SH-SY5Y (cell line): ENCODE data around the gene LRCOL1.

Experiments
- GATA2 ChIP-seq: IDR thresholded peaks from 2 replicates; pipeline ENCODE4 v1.6.1; 2011; ENCODE audit warnings: mild to moderate bottlenecking, low read depth, low read length
- GATA3 ChIP-seq: IDR thresholded peaks from 2 replicates; pipeline ENCODE4 v1.6.1; 2011; ENCODE audit warnings: low read depth, mild to moderate bottlenecking, low read length, moderate library complexity

The LRCOL1 gene

DNA sequence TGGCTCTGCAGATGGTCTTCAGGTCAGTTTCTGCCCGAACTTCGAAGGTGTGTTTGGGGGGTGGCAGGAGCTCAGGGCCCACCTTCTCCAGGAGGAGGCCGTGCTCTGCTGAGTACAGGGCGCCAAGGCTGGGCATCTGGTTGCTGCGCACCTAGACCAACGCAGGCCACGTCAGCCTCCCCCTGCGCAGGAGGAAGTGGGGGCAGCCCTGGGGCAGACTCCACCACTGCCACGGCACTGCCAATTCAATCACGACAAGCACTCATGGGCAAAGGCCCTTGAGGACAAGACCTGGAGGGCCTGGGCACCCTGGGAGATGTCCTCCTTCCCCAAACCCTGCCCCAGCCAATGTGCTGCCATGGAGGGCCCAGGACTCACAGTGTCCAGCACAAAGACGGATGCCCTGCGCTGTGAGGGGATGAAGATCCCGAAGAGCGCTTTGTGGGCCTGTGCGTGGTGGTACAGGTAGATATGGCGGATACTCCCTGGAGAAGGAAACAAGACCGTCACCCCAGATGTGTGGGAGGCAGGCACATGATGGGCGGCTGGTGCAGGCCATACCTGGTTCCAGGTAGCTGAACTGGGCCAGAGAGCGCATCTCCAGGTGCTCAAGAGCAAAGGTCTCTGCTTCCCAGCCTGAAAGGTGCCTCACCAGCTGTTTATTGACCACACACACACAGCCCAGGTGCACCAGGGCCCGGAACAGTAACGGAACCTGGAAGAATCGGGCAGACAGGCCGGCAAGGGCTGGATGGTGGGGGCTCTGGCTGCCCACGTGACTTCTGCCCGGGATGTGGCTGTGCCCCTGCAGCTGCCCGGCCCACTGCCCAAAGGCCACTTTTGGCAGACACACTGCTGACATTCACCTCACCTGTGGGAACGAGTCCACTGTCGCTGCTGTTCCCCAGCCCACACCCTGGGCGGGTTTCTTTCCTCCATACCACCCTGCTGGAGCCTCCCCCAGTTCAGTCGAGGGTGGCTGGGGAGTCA, 32.8 kb upstream of the LRCOL1 start:
- TF ChIP-seq GATA2 (no peak), GATA3 (no peak)

DNA sequence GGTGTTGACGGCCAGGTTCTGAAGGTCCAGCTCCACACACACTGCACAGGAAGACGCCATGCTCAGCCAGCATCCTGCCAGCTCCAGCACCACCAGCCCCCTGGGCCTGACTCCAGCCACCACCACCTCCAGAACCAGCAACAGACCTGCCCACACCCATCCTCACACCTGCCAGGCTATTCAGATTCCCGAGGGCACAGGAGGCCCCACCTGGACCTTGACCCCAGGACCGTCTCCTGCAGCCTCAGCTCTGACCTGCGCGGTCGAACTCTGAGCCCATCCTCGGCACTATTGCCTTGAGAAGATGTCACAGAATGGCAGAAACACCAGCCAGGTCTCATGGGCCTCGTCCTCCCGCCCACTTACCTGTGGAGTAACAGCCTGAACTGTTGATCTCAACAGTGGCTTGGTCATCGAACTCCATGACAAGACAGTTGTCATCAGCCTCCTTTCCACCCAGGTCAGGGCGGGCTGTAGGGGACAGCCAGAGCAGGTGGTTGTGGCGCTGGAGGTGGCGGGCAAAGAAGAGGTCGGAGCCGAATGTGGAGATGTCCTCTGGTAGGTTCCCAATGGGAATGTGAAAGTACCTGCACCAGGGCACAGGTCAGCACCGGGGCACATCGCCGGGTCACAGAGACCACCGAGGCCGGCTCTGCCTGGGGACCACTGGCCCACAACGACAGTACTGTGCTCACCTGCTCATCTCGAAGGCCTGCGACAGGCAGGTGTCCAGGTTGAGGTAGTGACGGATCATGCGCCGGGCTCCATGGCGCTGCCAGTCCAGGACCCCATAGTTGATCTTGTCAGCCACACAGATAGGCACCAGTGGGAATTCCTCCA, 31.6 kb upstream of the LRCOL1 start:
- TF ChIP-seq GATA3 (no peak), GATA2 (no peak)

DNA sequence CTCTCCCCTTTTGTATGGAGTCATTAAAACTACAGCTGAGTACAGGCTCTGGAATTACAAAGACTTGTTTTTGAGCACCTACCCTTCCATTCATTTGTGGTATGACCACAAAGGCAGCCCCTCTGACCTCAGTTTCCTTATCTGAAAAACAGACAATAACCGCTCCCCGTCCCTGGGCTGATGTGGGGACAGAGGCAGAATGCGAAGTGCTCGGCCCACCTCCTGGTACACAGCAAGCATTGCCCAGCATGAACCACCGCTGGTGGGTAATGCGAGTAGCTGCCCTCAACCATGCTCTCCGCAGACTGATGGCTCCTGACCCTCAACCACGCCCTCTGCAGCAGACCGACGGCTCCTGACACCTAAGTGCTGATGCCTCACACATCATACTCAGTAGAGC, 30.6 kb upstream of the LRCOL1 start:
- no peak for TF ChIP-seq GATA3
- no peak for TF ChIP-seq GATA2

DNA sequence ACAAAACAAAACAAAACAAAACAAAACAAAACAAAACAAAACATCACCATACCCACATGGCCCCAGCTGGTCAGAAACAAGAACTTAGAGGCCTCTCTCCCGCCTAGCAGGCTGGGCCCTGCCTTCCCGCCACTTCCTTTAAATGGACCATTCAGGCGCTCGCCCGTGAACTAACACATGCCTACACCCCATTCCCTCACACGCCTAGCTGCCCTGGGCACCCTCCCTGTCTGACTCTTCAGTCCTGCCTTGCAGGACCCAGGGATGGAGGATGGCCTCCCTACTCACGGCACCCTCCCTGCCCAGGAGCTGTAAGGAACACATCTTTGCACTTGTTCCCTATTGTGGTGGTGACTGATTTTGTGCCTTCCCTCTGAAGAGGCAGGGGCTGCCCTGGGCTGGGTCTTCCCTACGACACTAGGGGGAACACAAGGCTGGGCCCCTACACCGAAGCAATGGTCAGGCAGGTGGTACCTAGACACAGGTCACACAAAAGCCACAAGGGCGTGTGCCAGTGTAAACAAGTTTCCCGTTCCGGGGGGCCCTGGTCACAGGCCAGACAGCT, 29.7 kb upstream of the LRCOL1 start:
- TF ChIP-seq GATA2, result no peak
- TF ChIP-seq GATA3, result no peak

DNA sequence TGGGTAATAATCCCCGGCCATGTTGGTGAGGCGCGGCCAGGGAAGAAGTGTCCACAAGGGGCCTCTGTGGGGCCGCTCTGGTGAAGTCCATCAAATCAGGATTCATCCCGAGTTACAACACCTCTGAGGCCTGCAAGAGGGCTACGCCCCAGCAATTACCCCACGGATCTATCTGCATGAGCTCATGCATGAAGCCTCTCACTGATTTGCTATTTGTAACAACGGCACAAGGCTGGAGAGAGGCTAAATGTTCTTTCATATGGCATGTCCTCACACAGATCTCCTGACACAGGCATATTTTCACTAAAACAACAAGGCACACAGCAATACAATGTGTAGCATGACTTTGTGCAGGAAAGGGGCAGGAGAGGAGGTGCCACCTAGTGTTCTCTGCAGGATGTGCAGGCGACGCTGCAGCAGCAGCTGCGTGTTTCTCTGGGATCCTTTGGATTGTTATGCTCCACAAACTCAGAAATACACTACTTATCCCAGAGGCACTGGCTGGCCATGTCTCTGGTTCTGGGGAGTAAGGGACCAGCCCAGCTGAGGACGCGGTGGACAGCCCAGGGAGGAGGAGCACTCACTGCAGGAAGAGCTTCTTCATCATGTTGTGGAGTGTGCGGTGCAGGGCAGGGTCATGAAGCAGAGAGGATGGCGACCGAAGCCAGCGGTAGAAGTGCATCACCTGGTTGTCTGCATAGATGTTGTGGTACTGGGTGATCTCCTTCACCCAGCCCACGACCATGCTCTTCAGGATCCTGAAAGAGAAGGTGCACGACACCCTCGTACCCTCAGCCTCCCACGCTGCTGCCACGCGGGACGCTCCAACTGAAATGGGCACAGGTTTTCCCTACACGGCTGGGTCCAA, 28.4 kb upstream of the LRCOL1 start:
- TF ChIP-seq GATA2 (no peak), GATA3 (no peak)

DNA sequence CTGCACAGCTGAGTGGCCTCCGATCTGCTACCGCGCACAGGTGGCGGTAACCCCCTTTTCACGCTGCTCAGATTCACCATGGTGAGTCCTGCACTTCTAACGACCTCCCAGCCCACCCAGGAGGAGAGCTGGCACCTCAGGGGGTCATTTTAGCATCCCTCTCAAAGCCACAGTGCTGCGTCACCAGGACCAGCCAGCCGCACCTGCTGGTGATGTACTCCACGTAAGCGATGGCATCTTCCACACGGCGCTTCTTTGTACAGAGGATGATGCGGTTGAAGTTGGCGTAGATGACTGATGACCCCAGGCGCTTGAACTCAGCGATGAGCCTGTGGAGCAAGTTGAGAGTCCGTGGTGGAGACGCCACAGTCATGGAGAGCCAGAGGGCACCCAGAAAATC, 27.4 kb upstream of the LRCOL1 start:
- no peak for TF ChIP-seq GATA2

DNA sequence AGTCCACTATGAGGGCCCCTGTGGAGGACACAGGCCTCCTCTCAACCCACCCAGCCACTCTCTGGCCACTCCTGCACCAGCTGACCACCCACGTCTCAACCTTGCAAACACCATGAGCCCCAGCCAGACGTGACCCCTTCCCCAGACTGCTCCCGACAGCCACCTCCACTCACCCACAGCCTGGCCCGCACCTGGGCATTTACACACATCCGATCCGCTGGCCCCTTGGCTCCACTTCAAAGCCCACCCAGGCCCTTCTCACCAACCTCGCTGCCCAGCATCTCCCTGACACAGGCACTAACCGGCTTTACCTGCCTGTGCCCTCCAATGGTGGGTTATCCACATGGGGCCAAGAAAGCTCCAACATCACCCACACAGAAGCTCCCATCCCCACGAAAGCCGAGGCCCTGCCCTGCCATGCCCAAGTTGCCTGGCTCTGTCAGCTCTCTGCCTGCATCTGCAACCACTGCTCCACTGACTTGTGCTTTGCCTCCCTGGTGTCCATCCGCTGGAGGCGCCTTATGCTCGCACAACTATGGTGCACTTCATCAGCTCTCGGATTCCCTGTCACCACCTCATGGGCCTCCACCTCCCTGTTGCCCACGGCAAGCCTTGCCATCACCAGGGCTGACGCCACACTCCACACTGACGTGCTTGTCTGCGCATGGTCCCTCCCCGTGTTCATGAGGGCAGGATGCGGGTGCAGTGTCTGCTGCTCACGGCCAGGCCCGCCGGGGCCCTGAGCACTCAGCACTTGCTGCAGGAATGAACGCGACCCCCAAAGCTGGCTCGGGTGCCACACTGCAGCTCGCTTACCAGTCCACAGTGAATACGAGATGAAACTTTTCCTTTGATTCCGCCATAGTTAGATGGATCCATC, 24.9 kb upstream of the LRCOL1 start:
- TF ChIP-seq GATA2 (no peak), GATA3 (no peak)

DNA sequence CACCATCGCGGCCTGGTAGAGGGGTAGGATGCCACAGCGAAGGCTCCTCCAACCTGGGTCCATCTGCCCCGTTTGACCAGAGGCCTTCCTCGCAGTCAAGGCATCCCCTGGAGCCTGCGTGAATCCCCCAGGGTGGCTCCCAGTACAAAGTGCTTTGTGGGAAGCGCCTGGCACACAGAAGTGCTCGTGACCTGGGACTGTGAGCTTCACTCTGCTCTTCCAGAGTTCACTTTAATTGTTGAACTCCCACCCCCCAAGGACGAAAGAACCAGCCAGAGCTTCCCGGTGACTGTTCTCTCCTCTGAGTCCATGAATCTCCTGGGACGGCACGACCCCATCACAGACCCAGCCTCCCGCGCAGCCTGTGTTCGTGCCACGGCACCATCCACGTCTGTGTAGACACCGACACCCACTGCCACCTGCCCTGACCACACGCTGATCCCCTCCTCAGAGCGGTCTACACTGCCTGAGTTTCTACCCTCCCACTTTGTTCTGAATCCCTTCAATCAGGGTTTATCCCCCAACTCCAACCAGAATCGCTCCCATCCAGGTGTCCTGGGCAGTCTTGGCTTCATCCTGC, 24.1 kb upstream of the LRCOL1 start:
- TF ChIP-seq GATA3 (no peak), GATA2 (no peak)

DNA sequence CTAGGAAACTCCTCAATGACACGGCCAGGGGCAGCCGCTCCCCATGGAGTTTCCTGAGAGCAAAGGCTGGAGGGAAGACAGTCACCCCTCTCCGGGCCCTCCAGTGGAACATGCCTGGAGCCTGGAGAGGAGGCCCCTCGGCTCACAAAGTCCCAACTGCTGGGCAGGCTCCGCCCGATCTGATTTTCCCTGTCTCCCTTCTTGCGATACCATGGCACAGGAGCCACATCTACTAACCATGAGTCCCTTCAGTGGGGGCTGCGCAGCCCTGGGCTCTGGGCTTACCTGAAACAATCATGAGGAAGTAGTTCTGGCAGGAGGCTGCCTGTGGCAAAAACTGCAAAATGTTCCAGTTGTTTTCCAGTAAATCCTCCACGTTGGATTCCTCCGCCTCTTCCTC, 23.5 kb upstream of the LRCOL1 start:
- no peak for TF ChIP-seq GATA3
- TF ChIP-seq GATA2, result no peak

DNA sequence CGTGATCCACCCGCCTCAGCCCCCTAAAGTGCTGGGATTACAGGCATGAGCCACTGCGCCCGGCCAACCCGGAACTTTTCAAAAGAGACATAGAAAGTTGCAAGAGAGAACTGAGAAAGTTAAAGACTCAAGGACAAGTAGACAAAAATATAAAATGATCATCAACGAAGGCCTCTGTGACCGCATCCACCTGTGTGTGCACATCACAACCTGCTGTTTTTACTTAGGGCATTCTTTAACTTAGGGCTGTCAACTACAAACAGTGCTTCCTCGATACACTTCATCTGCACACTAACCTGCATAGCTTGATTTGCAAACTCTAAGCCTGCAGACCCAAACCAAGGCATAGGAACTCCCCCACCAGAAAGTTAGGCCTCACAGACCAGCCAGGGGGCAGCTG, 23.0 kb upstream of the LRCOL1 start:
- TF ChIP-seq GATA3 (no peak), GATA2 (no peak)

DNA sequence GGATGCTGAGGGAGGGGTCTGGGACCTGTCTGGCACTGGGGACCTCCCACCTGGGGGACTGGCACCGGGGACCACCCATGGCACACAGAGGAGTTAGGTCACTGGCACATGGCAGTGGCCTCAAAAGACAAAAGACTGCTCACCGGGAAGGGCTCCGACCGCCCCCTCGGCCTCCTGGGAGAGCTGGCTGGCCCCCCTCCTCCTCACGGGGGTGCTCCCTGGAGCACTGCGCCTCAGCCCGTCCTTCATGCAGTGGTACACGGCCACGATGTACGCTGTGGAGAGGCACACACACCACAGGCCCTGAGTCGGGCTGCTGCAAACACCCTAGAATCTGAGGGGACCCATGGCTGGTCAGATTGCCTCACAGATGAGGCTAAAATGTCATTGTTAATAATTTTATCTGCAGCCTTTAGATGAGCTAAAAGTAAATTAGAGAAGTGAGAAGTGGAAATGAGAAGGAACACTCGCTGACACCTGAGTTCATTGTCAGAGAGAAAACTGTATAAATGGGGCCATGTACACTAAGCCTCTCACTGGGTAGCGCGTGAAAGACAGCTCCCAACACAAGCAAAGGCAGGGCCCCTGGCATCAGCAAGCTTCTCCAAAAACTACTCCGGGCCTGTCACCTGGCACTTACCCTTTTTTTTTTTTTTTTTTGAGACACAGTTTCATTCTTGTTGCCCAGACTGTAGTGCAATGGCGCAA, 22.3 kb upstream of the LRCOL1 start:
- no peak for TF ChIP-seq GATA2
- no peak for TF ChIP-seq GATA3

DNA sequence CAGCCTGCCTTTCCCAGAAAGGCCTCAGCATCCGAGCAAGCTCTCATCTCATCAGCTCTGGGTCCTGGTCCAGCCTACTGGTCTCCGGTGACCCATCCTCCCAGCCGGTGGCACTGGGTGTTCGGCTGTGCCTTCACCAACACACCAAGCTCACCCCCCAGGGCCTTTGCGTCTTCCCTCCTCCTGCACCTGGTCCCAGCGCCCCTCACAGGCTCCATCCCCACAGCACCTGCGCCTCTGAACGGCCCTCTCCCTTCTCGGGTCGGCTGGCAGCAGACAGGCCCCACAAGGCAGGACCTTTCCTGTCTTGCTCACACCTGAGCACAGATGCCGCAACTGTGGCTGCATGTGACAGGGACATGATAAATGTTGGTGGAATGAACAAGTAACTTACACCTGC, 21.3 kb upstream of the LRCOL1 start:
- TF ChIP-seq GATA3 (no peak), GATA2 (no peak)
